Activated naive CD8-positive, alpha-beta T cell treated with anti-CD3 and anti-CD28 coated beads, Interleukin-2, amount 50 U/mL, for 16 hours (primary cell): ENCODE measurements around the gene TREH.

ENCODE experiments used
- DNase-seq: peaks from one replicate; pipeline ENCODE4 v3.0.0-alpha.2; 2020; ENCODE audit warnings: low read depth, low spot score

Gene TREH

GRCh38 chr11:118648291-118648690, 31.2 kb downstream of the TREH start:
- no peak for DNase-seq

- DNase-seq, result no peak
Measured at GRCh38 chr11:118646393-118646792, 33.1 kb downstream of the TREH start.

GRCh38 chr11:118645066-118645715, 34.3 kb downstream of the TREH start:
- DNase-seq, result no peak

- DNase-seq, result no peak
Measured at GRCh38 chr11:118644496-118644895, 35.0 kb downstream of the TREH start.

GRCh38 chr11:118643995-118644345, 35.5 kb downstream of the TREH start:
- DNase-seq, result no peak

- DNase-seq, result no peak
Measured at GRCh38 chr11:118643142-118643994, 36.1 kb downstream of the TREH start.

- no peak for DNase-seq
Measured at GRCh38 chr11:118641397-118642019, 37.9 kb downstream of the TREH start.

- no peak for DNase-seq
Measured at GRCh38 chr11:118640332-118641154, 38.9 kb downstream of the TREH start.

- DNase-seq, result no peak
Measured at GRCh38 chr11:118639899-118640298, 39.6 kb downstream of the TREH start.

GRCh38 chr11:118638726-118639125, 40.7 kb downstream of the TREH start:
- no peak for DNase-seq

GRCh38 chr11:118636569-118637290, 42.7 kb downstream of the TREH start:
- DNase-seq, result no peak

- no peak for DNase-seq
Measured at GRCh38 chr11:118635642-118636041, 43.8 kb downstream of the TREH start.

GRCh38 chr11:118635237-118635591, 44.2 kb downstream of the TREH start:
- no peak for DNase-seq

GRCh38 chr11:118634431-118635236, 44.8 kb downstream of the TREH start:
- no peak for DNase-seq

- no peak for DNase-seq
Measured at GRCh38 chr11:118633979-118634378, 45.5 kb downstream of the TREH start.

- DNase-seq, result no peak
Measured at GRCh38 chr11:118633319-118633690, 46.1 kb downstream of the TREH start.

- no peak for DNase-seq
Measured at GRCh38 chr11:118632577-118633318, 46.7 kb downstream of the TREH start.

- DNase-seq, result no peak
Measured at GRCh38 chr11:118631142-118631909, 48.1 kb downstream of the TREH start.
